Mucosa of gallbladder (tissue), 1 donor: ENCODE measurements around the gene GADL1. TPM values are rescaled to one million over a fixed set of nuclear protein-coding genes. Genes with fewer than 3 reads are reported as not detected.

Source experiments
- DNase-seq: peaks from one replicate; pipeline ENCODE4 v3.0.0-alpha.2; 2020; ENCODE audit warnings: low spot score
- total RNA-seq: library from RNA; stranded (reverse); gene quantifications from one replicate; pipeline ENCODE4 v1.2.1, GENCODE V29; 2021
- donor health status: DM: no; HTN: no; CAD: no.

The GADL1 gene, protein sequence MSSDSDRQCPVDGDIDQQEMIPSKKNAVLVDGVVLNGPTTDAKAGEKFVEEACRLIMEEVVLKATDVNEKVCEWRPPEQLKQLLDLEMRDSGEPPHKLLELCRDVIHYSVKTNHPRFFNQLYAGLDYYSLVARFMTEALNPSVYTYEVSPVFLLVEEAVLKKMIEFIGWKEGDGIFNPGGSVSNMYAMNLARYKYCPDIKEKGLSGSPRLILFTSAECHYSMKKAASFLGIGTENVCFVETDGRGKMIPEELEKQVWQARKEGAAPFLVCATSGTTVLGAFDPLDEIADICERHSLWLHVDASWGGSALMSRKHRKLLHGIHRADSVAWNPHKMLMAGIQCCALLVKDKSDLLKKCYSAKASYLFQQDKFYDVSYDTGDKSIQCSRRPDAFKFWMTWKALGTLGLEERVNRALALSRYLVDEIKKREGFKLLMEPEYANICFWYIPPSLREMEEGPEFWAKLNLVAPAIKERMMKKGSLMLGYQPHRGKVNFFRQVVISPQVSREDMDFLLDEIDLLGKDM
- total RNA-seq = not detected

DNA sequence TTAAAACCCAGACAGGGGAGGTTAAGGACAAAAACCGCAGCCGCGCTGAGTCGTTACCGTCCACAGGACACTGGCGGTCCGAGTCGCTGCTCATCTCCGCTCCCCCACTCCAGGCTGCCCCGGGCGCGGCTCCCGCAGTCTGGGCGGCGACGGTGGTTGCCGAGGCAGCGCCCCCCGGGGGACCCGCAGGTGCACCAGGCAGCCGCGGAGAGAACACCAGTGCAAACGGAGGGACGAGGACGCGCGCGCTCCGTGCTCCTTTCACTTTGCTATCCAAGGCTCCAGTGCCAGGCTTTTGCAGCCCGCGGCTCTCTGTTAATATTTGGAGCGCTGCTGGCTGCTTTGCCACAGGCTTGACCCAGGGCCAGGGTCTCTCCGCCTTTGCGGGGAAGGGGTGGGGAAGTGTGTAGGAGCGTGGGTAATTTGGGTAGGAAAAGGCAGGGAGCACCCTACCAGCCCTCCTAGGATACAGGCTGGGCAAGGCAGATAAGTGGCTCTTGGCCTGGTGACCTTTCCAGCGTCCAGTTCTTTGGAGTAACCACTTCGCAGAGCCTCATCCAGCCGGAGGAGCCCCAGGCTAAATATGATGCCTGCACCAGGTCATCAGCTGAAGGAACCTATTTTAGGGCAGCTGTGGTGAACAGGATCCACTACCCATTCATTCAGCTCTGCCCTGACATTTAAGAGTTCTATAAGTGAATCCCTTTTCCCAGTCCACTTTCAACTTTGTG, at the start of gene GADL1:
Gene GADL1, minus strand, starts transcription at position 141 of the 731 bp plus-strand sequence. Its CDS starts 47 bp downstream, at position 94.
- DNase-seq = no peak

DNA sequence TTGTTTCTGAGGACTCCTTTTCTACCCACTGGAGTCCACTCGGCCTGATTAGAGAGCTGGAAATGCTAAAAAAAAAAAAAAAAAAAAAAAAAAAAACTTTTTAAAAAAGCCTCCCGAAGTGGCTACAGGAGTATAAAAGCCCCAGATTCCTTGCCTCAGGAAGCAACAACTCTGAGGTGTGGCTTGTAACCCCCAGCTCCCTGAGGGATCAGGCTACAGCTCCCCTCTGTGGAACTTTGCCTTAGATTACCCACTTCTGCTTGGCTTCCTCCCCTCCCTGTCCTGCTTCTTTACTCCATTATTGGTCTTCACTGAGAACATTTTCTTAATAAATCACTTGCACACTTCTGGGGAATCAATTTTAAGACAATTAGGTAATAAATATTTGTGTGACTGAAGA, 49.7 kb upstream of the GADL1 start:
- DNase-seq = no peak

DNA sequence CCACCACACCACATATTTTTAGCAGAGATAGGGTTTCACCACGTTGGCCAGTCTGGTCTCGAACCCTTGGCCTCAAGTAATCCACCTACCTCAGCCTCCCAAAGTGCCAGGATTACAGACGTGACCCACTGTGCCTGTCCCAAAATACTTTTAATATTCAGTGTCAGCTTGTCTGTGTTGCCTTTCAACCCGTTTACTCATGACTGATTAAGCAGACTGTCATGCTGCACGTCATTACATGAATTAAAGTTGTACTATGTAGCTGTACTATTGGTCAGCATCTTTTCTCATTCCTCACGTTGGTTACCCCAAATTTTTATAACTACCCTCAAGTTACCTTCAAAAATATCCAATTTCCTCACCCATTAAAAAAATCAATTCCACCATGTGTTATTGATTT, 48.7 kb upstream of the GADL1 start:
- DNase-seq = no peak

DNA sequence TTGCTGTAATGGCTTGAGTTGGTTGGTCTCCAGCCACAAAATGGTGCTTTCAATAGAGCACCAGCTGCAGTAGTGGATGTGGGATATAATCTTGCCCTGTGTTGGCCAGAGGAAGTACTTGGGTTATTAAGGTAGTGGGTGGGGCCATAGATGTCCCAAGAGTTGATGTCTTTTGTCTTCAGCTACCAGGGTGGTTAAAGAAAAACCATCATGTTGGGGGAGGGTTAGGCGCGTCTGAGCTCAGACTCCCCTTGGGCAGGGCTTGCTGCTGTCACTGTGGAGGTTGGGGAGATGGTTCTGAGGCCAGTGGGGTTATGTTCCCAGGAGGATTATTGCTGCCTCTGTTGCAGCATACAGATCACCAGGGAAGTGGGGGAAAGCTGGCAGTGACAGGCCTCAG, 46.9 kb upstream of the GADL1 start:
- no peak for DNase-seq

DNA sequence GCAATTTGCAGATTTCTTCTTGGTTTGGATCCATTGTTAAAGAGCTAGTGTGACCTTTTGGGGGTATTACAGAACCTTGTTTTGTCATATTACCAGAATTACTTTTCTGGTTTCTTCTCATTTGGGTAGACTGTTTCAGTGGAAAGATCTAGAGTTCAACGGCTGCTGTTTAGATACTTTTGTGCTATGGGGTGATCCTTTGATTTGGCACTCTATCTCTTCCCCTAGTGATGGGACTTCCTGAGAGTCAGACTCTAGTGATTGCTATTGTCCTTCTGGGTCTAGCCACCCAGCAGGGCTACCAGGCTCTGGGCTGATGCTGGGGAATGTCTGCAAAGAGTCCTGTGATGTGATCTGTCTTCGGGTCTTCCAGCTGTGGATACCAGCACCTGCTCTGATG, 46.3 kb upstream of the GADL1 start:
- no peak for DNase-seq

DNA sequence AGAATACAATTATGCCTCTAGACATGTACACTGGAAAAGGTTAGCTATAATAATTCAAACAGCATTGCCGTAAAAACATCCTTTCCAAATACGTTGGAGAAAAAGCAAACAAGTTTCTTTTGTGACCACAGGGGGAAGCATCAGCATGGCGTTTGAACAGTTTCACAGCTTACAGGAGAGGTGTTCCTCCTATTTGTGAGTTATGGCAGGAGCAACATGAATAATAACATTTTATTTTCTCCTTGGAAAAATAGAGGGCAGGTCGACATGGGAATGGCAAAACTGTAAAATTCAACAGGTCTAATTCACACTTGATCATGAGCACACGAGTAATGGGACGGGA, 39.7 kb upstream of the GADL1 start:
- no peak for DNase-seq

DNA sequence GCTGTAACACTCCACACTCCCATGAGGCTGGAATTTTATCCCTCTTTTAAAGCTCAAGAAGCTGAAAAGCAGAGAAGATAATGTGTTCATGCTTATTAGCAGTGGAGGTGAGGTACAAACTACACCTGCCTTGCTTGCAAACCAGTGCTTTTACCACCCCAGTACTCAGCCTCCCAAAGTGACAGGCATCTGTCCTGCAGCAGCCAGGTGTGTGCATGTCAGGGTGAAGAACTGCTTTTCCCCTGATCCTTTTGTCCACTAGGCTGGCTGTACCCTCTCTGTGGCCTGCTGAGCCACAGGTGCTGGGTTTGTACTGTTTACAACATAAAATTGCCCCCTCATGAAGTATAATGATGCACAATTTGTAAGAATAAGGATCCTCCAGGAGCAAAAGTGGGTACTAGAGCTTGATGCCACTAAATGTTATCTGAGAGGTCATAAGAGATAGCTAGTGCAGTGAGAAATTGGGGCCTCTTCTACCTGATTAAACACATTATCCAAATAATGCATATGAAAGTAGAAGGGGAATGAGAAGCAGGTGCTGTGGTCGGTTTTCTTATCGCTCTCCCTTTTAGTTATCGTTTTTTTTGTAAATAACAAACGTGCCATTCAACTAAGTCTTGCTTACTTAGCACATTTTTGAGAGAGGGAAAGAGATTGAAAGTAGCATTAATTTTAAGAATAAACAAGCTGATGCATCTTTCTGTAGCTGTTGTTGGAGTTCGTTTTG, 39.2 kb upstream of the GADL1 start:
- no peak for DNase-seq

DNA sequence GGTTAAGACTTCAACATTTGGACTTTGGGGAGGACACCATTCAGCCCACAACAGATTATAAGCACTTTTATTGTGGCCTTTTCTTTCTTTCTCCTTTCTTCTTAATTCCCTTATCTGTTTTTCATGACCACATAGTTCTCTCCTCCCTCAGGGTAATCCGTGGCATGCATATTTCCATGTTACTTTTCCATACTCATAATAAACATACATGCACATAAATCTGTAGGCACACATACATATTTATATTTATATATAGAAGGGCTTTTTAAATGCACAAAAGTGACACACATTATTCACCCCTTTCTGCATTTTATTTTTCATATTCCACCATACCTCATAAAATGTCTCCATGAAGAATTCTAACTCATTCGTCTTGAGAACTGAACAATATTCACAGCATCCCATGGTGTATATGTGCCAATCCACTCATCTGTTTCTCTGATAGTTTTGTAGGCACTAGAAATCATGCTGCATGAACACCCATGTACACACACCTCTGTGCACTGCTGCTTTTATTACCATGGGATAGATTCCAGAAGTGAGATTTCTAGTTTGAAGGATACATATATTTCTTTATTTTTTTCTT, 38.1 kb upstream of the GADL1 start:
- DNase-seq = no peak

DNA sequence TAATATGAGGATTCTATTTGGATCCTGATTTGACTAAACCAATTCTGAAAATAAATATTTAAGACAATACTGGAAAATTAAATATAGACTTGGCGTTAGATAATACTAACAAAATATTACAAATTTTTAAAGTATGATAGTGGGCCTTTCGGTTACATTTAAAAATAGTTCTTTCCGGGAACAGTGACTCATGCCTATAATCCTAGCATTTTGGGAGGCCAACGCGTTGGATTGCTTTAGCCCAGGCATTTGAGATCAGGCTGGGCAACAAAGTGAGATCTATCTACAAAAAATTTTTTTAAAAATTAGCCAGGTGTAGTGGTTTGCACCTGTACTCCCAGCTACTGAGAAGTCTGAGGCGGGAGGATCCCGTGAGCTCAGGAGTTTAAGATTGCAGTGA, 30.3 kb upstream of the GADL1 start:
- DNase-seq = no peak

DNA sequence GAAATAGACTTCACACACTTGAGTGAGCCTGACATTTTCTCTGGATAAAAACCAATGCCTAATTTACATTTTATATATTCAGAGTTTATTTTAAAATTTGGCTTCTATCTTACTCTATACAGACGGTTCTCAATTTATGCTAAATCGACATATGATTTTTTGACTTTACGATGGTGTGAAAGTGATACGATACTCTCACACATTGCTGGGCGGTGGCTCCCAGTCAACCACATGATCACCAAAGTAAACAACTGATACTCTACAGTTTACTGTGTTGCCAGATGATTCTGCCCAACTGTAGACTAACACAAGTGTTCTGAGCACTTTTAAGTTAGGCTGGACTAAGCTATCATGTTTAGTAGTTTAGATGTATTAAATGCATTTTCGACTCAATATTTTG, 25.1 kb upstream of the GADL1 start:
- no peak for DNase-seq

DNA sequence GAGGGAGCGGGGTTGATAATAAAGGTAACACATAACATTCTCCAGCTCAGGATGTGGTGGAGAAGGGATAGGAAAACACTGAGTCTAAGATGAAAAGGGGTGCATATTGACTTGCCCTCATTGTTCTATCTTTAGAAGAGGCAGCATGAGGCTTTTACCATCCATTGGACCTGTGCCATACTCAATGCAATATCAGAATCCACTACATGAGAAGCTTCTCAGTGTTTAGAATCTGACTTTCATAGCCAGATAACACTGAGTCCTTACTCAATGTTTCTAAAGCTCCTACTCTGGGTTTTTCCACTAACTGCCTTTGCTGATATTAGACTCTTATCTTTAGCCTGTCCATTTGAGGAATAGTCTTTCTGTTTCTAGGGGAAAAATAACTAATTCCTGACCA, 24.3 kb upstream of the GADL1 start:
- DNase-seq = no peak

DNA sequence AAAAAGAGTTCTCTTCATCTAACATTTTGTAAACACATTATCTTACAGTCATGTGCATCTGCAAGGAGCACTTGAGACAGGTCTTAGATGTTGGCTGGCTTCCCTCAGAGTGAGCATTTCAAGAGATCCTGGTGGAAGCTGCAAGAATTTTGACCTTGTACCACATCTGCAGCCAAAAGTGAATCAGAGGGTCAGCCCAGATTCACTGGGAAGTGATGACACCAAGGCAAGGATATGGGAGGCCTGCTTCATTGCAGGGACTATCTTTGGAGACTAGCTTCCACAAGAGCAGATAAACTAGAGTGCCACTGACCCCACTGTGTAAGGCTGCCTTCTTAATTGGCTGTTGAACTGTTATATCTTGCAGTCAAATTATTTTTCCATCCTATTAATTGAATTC, 21.3 kb upstream of the GADL1 start:
- no peak for DNase-seq

DNA sequence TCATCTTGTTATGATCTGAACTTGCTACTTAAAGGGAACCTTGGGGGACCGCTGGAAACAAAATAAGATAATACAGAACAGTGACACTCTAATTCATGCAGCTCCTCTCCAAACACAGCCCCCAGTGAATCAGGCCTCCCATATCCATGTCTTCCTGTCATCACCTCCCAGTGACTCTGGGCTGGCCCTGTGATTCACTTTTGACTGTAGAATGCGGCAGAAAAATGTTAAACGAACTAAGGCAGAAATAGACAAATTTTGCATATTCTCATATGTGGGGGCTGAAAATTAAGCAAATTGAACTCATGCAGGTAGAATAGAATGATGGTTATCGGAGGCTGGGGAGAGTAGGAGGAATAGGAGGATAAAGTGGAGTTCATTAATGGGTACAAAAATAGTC, 20.2 kb upstream of the GADL1 start:
- DNase-seq = no peak

DNA sequence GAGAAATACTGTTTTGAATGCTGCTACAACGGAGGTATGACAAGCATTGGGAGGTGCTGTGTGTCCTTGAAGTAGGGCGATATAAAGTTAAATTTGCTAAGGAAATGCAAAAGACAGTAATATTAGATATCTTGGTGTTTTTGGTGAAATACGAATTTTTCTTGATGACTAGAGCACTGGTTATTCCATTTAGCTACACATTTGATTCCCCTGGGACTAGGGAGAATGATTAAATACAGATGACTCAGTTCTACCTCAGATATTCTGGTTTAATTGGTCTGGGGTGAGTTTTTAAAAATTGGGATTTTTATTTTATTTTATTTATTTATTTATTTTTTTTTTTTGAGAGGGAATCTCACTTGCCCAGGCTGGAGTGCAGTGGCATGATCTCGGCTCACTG, 18.7 kb upstream of the GADL1 start:
- no peak for DNase-seq

DNA sequence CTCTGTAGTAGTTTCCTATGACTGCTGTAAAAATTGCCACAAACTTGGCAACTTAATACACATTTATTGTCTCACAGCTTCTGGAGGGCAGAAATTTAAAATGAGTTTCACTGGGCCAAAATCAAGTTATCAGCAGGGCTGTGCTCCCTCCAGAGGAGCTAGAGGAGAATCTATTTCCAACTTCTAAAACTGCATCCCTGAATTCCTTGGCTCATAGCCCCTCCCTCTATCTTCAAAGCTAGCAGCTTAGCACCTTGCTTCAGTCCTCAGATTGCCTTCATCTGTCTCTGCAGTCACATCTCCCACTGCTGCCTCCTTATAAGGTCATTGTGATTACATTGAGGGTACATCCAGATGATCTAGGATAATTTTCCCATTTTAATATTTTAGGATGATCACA, 17.8 kb upstream of the GADL1 start:
- no peak for DNase-seq

DNA sequence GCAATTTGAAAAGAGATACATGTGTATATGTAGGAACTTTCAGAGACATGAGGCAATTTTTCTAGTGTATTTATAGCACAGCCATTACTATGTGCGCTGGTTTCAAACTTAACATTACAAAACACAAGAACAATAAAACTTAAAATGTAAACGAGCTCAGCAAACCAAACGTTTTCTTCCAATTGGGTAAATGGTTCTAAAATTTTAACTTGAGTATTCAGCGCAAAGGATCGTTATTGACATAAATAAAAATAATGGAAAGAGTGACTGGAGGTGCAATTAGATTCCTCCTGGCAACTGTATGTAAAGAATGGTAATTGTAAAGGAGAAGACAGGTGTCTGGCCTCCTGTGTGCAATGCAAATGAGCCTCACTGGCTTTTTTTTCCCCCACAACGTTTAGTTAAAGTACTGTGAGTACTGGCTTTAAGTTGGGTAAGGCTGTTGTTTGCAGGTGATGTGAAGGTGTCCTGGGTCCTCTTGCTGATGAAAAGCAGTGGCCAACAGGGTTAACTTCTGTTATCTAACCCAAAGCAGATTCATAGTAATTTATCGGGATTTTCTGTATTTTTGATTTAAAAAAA, 14.1 kb upstream of the GADL1 start:
- no peak for DNase-seq

DNA sequence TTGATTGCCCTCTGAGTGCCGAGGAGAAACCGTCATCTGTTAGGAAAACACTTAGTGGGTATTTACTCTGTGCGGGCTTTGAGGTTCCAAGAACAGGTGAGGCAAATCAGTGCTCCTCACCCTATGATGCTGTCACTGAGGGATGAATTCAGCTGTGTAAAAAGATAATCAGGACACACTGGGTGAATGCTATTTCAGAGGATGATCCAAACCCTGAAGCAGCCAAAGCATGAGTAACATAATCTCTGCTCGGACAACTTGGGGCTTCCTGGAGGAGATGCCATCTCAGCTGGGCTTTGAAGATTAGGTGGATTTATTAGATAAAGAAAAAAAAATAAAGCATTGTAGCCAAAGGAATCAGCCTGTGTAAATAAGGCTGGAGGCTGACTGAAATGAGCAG, 10.5 kb upstream of the GADL1 start:
- DNase-seq = no peak

DNA sequence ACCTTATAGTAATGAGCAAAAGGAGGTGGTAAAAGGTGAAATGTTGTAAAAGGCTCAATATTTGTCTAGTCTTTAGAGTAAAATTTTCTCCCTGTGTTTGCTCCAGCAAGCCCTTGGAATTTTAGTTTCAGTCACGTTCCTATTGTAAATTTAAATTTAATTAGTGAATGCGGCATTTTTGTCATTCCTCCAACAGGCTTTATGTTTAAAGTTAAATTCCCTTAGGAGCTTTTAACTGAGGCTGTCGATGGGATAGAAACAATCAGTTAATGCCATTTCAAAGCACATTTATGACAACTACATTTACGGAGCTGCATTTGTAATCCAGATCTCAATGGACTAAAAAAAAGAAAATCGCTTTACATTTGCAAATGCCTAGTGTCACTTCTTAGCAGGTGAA, 868 bp upstream of the GADL1 start:
- DNase-seq = no peak

DNA sequence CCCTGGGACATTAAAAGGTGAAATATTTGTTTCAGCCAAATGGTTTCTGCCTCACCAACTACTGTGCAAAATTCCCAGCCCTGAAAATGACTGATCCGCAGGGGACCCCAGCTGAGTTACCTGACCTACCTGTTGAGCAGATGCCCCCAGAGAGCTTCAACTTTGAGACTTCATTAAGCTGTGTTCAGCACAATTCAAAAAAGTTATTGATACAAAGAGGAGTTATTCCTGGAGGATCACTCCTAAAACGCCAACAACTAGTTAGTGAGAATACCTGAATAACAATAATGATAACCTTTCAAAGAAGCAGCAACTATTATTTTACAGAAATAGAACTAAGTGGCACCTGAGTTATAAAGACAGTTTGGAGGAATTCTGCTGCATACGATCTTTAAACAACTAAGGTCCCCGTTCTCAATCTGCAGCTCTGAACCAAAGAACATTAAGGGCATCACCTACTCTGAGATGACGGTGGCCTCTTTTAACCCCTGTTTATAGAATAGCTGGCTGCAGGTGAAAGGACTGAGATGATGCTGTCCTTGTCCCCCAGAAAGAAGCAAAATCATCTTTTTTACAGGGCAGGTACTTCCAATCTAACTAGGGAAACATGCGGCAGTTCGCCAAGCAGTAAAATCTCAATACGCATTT, 659 bp downstream of the GADL1 start:
- no peak for DNase-seq

DNA sequence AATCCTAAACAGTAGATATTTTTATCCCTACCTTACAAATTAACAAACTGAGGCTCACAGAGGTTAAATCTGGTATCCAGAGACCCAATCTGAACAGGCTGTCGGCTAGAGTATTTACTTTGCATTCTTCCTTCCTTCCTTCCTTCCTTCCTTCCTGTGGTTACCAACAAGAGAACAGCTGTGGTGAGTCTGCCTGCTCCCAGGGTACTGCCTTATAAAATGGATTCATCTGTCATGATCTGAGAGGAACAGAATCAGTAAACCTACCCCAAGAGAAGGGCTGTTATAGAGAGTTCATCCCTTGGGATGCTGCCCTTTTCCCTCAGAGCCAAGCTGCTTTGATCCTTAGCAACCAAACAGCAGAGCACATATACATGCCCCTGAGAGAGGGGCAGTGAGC, 3.6 kb downstream of the GADL1 start:
- DNase-seq = no peak

DNA sequence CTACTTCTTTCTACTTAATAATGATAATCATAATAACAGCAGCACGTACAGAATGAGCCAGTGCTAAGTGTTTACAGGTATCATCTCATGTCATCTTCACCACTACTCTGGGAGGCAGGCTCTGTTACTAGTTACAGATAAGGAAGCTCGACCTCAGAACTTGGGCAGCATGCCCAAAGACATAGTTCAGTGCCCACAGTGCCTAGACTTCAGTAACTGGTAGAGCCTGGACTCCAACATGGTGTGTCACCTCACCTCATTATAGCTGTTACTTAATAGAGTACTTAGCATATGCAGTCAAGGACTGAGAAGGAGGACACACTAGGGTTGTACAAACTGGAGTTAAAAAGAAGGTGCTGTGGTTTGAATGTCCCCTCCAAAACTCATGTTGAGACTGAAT, 7.6 kb downstream of the GADL1 start:
- DNase-seq = no peak
